Measurements from ENCODE around the gene MYO16.

The MYO16 gene

GRCh38 chr13:109227344-109227940 lies 598.0 kb downstream of the MYO16 start:
- no peak overlapping the region for H3K18ac ChIP-seq (ENCODE audit: low read depth in 1 of 2, low read length in 2 of 2)
- no peak overlapping the region for H4K8ac ChIP-seq (ENCODE audit: low read length)
- DNase-seq = no peak
- no peak overlapping the region for H2AFZ ChIP-seq (ENCODE audit: low read depth, low read length)
- H3K4me3 ChIP-seq (ENCODE audit: insufficient read depth in 1 of 2, low read depth in 1 of 2, low read length in 2 of 2) = no peak overlapping the region
- no peaks in the 10 kb centered on the region for H3K79me1 ChIP-seq (replicated peaks; ENCODE audit: low read length, poor library complexity, severe bottlenecking)
- H3K4me2 ChIP-seq (ENCODE audit: low read length, poor library complexity, severe bottlenecking) = no peak overlapping the region
- WGBS = 57% methylated on average over 4 of the region's 5 CpGs
- no peak overlapping the region for H2BK12ac ChIP-seq (ENCODE audit: low read length in 2 of 2)
- H4K91ac ChIP-seq (ENCODE audit: low read length) = no peak overlapping the region
- peaks cover 19% of the 10 kb centered on the region for H3K9me3 ChIP-seq (ENCODE audit: control insufficient read depth, low read length)
- no peaks in the 10 kb centered on the region for H3K27me3 ChIP-seq (ENCODE audit: control insufficient read depth in 1 of 2, insufficient read depth in 1 of 2, low read length in 2 of 2)
- no peaks in the 10 kb centered on the region for H3K36me3 ChIP-seq (ENCODE audit: control insufficient read depth in 1 of 2, insufficient read depth in 2 of 2, low read depth in 1 of 2, low read length in 2 of 2)
- H3K14ac ChIP-seq (ENCODE audit: low read length in 2 of 2) = no peak overlapping the region
- H3K9ac ChIP-seq (ENCODE audit: low read length) = no peak overlapping the region
- H3K23ac ChIP-seq (ENCODE audit: low read length in 2 of 2) = no peak overlapping the region
- H2AK5ac ChIP-seq (ENCODE audit: low read length, severe bottlenecking) = no peak overlapping the region
- no peak overlapping the region for H2BK120ac ChIP-seq (ENCODE audit: low read depth, low read length)
- no peaks in the 10 kb centered on the region for H3K4me1 ChIP-seq (ENCODE audit: control insufficient read depth, insufficient read depth, low read depth, low read length)
- no peak overlapping the region for H2BK15ac ChIP-seq (ENCODE audit: low read depth, poor library complexity, severe bottlenecking)
- H3K4ac ChIP-seq (ENCODE audit: low read depth in 1 of 2, low read length in 2 of 2) = no peak overlapping the region
- no peak overlapping the region for H2BK5ac ChIP-seq (ENCODE audit: low read depth, low read length, poor library complexity, severe bottlenecking)
- H3K27ac ChIP-seq (ENCODE audit: low read length, poor library complexity, severe bottlenecking) = no peak overlapping the region

GRCh38 chr13:109228211-109228610 lies 598.8 kb downstream of the MYO16 start:
- H3K27me3 ChIP-seq (ENCODE audit: control insufficient read depth in 1 of 2, insufficient read depth in 1 of 2, low read length in 2 of 2) = no peaks in the 10 kb centered on the region
- H3K4me3 ChIP-seq (ENCODE audit: insufficient read depth in 1 of 2, low read depth in 1 of 2, low read length in 2 of 2) = no peak overlapping the region
- H2BK5ac ChIP-seq (ENCODE audit: low read depth, low read length, poor library complexity, severe bottlenecking) = no peak overlapping the region
- H3K14ac ChIP-seq (ENCODE audit: low read length in 2 of 2) = no peak overlapping the region
- no peak overlapping the region for H3K18ac ChIP-seq (ENCODE audit: low read depth in 1 of 2, low read length in 2 of 2)
- no peak overlapping the region for H2AK5ac ChIP-seq (ENCODE audit: low read length, severe bottlenecking)
- no peak overlapping the region for H2AFZ ChIP-seq (ENCODE audit: low read depth, low read length)
- peaks cover 14% of the 10 kb centered on the region for H3K9me3 ChIP-seq (ENCODE audit: control insufficient read depth, low read length)
- no peak for DNase-seq
- no peak overlapping the region for H3K23ac ChIP-seq (ENCODE audit: low read length in 2 of 2)
- H2BK120ac ChIP-seq (ENCODE audit: low read depth, low read length) = no peak overlapping the region
- no peaks in the 10 kb centered on the region for H3K36me3 ChIP-seq (ENCODE audit: control insufficient read depth in 1 of 2, insufficient read depth in 2 of 2, low read depth in 1 of 2, low read length in 2 of 2)
- no peak overlapping the region for H2BK12ac ChIP-seq (ENCODE audit: low read length in 2 of 2)
- 99% methylated on average over 2 of the region's 3 CpGs for WGBS
- no peak overlapping the region for H3K27ac ChIP-seq (ENCODE audit: low read length, poor library complexity, severe bottlenecking)
- no peak overlapping the region for H2BK15ac ChIP-seq (ENCODE audit: low read depth, poor library complexity, severe bottlenecking)
- H3K9ac ChIP-seq (ENCODE audit: low read length) = no peak overlapping the region
- no peak overlapping the region for H3K4ac ChIP-seq (ENCODE audit: low read depth in 1 of 2, low read length in 2 of 2)
- H3K4me2 ChIP-seq (ENCODE audit: low read length, poor library complexity, severe bottlenecking) = no peak overlapping the region
- no peaks in the 10 kb centered on the region for H3K79me1 ChIP-seq (replicated peaks; ENCODE audit: low read length, poor library complexity, severe bottlenecking)
- peaks cover under 1% of the 10 kb centered on the region for H3K4me1 ChIP-seq (ENCODE audit: control insufficient read depth, insufficient read depth, low read depth, low read length)
- H4K91ac ChIP-seq (ENCODE audit: low read length) = no peak overlapping the region
- H4K8ac ChIP-seq (ENCODE audit: low read length) = no peak overlapping the region

GRCh38 chr13:109231888-109232287 lies 602.5 kb downstream of the MYO16 start:
- no peak overlapping the region for H3K9ac ChIP-seq (ENCODE audit: low read length)
- no peak for DNase-seq
- WGBS = 96% methylated on average over 1 of the region's 1 CpG

DNA sequence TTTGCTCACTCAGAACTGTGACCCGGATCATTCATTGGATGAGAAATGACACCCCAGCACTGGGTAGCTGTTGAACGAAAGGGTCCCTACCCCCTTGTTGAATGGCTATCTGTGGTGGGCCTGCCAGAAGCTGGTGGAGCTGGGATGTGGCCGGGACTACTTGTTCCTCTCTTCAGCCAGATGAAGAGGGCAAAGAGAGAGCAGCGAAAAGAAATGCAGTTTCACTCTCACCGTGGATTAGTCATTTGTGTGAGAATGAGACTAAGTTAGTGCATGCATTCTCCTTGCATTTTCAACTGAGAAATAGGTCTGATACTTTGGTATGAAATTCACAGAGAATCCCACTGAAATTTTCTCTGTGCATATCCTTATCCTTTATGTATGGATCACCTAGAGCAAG lies 603.9 kb downstream of the MYO16 start:
- H3K4me1 ChIP-seq (ENCODE audit: control insufficient read depth, insufficient read depth, low read depth, low read length) = peaks cover 2% of the 10 kb centered on the region
- no peaks in the 10 kb centered on the region for H3K36me3 ChIP-seq (ENCODE audit: control insufficient read depth in 1 of 2, insufficient read depth in 2 of 2, low read depth in 1 of 2, low read length in 2 of 2)
- no peak overlapping the region for H2AFZ ChIP-seq (ENCODE audit: low read depth, low read length)
- H4K91ac ChIP-seq (ENCODE audit: low read length) = no peak overlapping the region
- H2BK120ac ChIP-seq (ENCODE audit: low read depth, low read length) = no peak overlapping the region
- peaks cover 4% of the 10 kb centered on the region for H3K9me3 ChIP-seq (ENCODE audit: control insufficient read depth, low read length)
- H2BK12ac ChIP-seq (ENCODE audit: low read length in 2 of 2) = no peak overlapping the region
- no peak overlapping the region for H2AK5ac ChIP-seq (ENCODE audit: low read length, severe bottlenecking)
- 84% methylated on average over 5 of the region's 5 CpGs for WGBS
- no peak overlapping the region for H3K27ac ChIP-seq (ENCODE audit: low read length, poor library complexity, severe bottlenecking)
- no peaks in the 10 kb centered on the region for H3K27me3 ChIP-seq (ENCODE audit: control insufficient read depth in 1 of 2, insufficient read depth in 1 of 2, low read length in 2 of 2)
- H3K18ac ChIP-seq (ENCODE audit: low read depth in 1 of 2, low read length in 2 of 2) = no peak overlapping the region
- no peak overlapping the region for H3K9ac ChIP-seq (ENCODE audit: low read length)
- H3K4ac ChIP-seq (ENCODE audit: low read depth in 1 of 2, low read length in 2 of 2) = no peak overlapping the region
- H3K4me2 ChIP-seq (ENCODE audit: low read length, poor library complexity, severe bottlenecking) = no peak overlapping the region
- DNase-seq = no peak
- no peak overlapping the region for H4K8ac ChIP-seq (ENCODE audit: low read length)
- H3K14ac ChIP-seq (ENCODE audit: low read length in 2 of 2) = no peak overlapping the region
- no peak overlapping the region for H2BK15ac ChIP-seq (ENCODE audit: low read depth, poor library complexity, severe bottlenecking)
- no peaks in the 10 kb centered on the region for H3K79me1 ChIP-seq (replicated peaks; ENCODE audit: low read length, poor library complexity, severe bottlenecking)
- no peak overlapping the region for H2BK5ac ChIP-seq (ENCODE audit: low read depth, low read length, poor library complexity, severe bottlenecking)
- H3K4me3 ChIP-seq (ENCODE audit: insufficient read depth in 1 of 2, low read depth in 1 of 2, low read length in 2 of 2) = no peak overlapping the region
- H3K23ac ChIP-seq (ENCODE audit: low read length in 2 of 2) = no peak overlapping the region

More at GRCh38 chr13:109231888-109232287, 602.5 kb downstream of the MYO16 start:
- Histone ChIP-seq H3K14ac (ENCODE audit: low read length in 2 of 2) (no peak overlapping the region), H2BK15ac (ENCODE audit: low read depth, poor library complexity, severe bottlenecking) (no peak overlapping the region), H2BK120ac (ENCODE audit: low read depth, low read length) (no peak overlapping the region), H4K8ac (ENCODE audit: low read length) (no peak overlapping the region), H3K4me2 (ENCODE audit: low read length, poor library complexity, severe bottlenecking) (no peak overlapping the region), H2AFZ (ENCODE audit: low read depth, low read length) (no peak overlapping the region), H3K9me3 (ENCODE audit: control insufficient read depth, low read length) (peaks cover 4% of the 10 kb centered on the region), H3K27me3 (ENCODE audit: control insufficient read depth in 1 of 2, insufficient read depth in 1 of 2, low read length in 2 of 2) (no peaks in the 10 kb centered on the region), H3K18ac (ENCODE audit: low read depth in 1 of 2, low read length in 2 of 2) (no peak overlapping the region), H3K79me1 (replicated peaks; ENCODE audit: low read length, poor library complexity, severe bottlenecking) (no peaks in the 10 kb centered on the region), H2BK12ac (ENCODE audit: low read length in 2 of 2) (no peak overlapping the region), H2BK5ac (ENCODE audit: low read depth, low read length, poor library complexity, severe bottlenecking) (no peak overlapping the region), H3K23ac (ENCODE audit: low read length in 2 of 2) (no peak overlapping the region), H2AK5ac (ENCODE audit: low read length, severe bottlenecking) (no peak overlapping the region), H3K27ac (ENCODE audit: low read length, poor library complexity, severe bottlenecking) (no peak overlapping the region), H3K36me3 (ENCODE audit: control insufficient read depth in 1 of 2, insufficient read depth in 2 of 2, low read depth in 1 of 2, low read length in 2 of 2) (no peaks in the 10 kb centered on the region), H3K4me3 (ENCODE audit: insufficient read depth in 1 of 2, low read depth in 1 of 2, low read length in 2 of 2) (no peak overlapping the region), H3K4ac (ENCODE audit: low read depth in 1 of 2, low read length in 2 of 2) (no peak overlapping the region), H3K4me1 (ENCODE audit: control insufficient read depth, insufficient read depth, low read depth, low read length) (peaks cover 2% of the 10 kb centered on the region), H4K91ac (ENCODE audit: low read length) (no peak overlapping the region)
